HepG2 (cell line): ENCODE results near the gene SLC25A19. TPM values are rescaled to one million over a fixed set of nuclear protein-coding genes. Genes with fewer than 3 reads are reported as not detected.

Source experiments
- ATAC-seq: fragments of 200-7000 bp; cut with Tn5 transposase; 3 replicates; pipeline ENCODE4 v1.9.1; 2020; ENCODE audit warnings: mild to moderate bottlenecking, moderate library complexity
- BruUV-seq: library from RNA; stranded (reverse); fragments of 400-500 nt; replicated peaks from 2 replicates; lab custom pipeline; 2021; lab: Mats Ljungman, UMichigan
- CTCF ChIA-PET: fragments of 300-600 bp; formaldehyde crosslinking; extraction: SDS; loops from one replicate; lab custom pipeline; 2021; ENCODE audit warnings: low total read pairs, inconsistent platforms, low intra/inter-chr PET ratio; lab: Yijun Ruan, JAX
- POLR2A ChIA-PET: fragments of 350-600 bp; sonication (Branson Sonifier 250); formaldehyde crosslinking; loops from one replicate; lab custom pipeline; 2020; ENCODE audit warnings: antibody characterized with exemption, inconsistent platforms; lab: Yijun Ruan, JAX
- DNase-seq: peaks from one replicate; pipeline ENCODE4 v3.0.0-alpha.2; 2015; ENCODE audit warnings: low spot score
- FAIRE-seq: peaks from 3 replicates; lab custom pipeline; 2011; peaks lifted over from hg19 to GRCh38; lab: Jason Lieb, UNC
- H2AFZ ChIP-seq: one replicate; pipeline ENCODE4 v1.6.1; 2011; ENCODE audit warnings: low read length, inconsistent platforms
- H3K27ac ChIP-seq: fragments of 300-600 bp; 3 replicates; pipeline ENCODE4 v1.8.0; 2011; ENCODE audit warnings: mixed run types, mild to moderate bottlenecking, mixed read lengths, low read length, inconsistent platforms; ENCODE audit not compliant: insufficient read depth; ENCODE audit errors: extremely low read length
- H3K27me3 ChIP-seq, 2 experiments: fragments of 200-600 bp in 1 of 2; 2 replicates in 1 of 2; 3 replicates in 1 of 2; pipeline versions ENCODE4 v1.6.0 to v1.8.0; 2011; ENCODE audit warnings: low read length in 2 of 2, mild to moderate bottlenecking in 2 of 2, moderate library complexity in 2 of 2, inconsistent platforms in 1 of 2; ENCODE audit not compliant: insufficient read depth in 2 of 2, control insufficient read depth in 1 of 2
- H3K36me3 ChIP-seq, 2 experiments: fragments of 200-600 bp in 1 of 2; replicated peaks in 1 of 2; 2 replicates in 1 of 2; 3 replicates in 1 of 2; pipeline versions ENCODE4 v1.5.1 to v1.8.0; 2011; ENCODE audit warnings: low read length in 2 of 2, inconsistent platforms in 1 of 2; ENCODE audit not compliant: insufficient read depth in 2 of 2, control insufficient read depth in 1 of 2
- H3K4me1 ChIP-seq: 2 replicates; pipeline ENCODE4 v1.5.1; 2012; ENCODE audit warnings: low read length, inconsistent platforms; ENCODE audit not compliant: insufficient read depth
- H3K4me2 ChIP-seq: 2 replicates; pipeline ENCODE4 v1.6.0; 2011; ENCODE audit warnings: low read depth, low read length, inconsistent platforms
- H3K4me3 ChIP-seq, 3 experiments: fragments of 200-600 bp in 1 of 3; sonication (generic), shearing (Covaris generic) in 1 of 3; replicated peaks in 1 of 3; 2 replicates each; pipeline ENCODE4 v1.5.1; 2011 to 2016; ENCODE audit warnings: low read length in 3 of 3, inconsistent platforms in 2 of 3, low read depth in 2 of 3, mild to moderate bottlenecking in 2 of 3, control low read depth in 1 of 3, mixed read lengths in 1 of 3; ENCODE audit not compliant: insufficient read depth in 1 of 3
- H3K79me2 ChIP-seq: one replicate; pipeline ENCODE4 v1.6.1; 2011; ENCODE audit warnings: low read length, inconsistent platforms; ENCODE audit not compliant: insufficient read depth
- H3K9ac ChIP-seq: 2 replicates; pipeline ENCODE4 v1.6.0; 2011; ENCODE audit warnings: mild to moderate bottlenecking, low read depth, low read length, inconsistent platforms; ENCODE audit not compliant: insufficient read depth
- H3K9me3 ChIP-seq: 2 replicates; pipeline ENCODE4 v1.5.1; 2012; ENCODE audit warnings: mild to moderate bottlenecking, low read length
- H4K20me1 ChIP-seq: 2 replicates; pipeline ENCODE4 v1.6.0; 2011; ENCODE audit warnings: inconsistent platforms, mild to moderate bottlenecking, low read length, moderate library complexity; ENCODE audit not compliant: insufficient read depth
- ARID4A ChIP-seq: sonication (generic); formaldehyde crosslinking; IDR thresholded peaks from 2 replicates; pipeline ENCODE4 v1.5.0; 2020; ENCODE audit warnings: mild to moderate bottlenecking, missing genetic modification reagents, borderline replicate concordance
- BCL6 ChIP-seq: IDR thresholded peaks from 2 replicates; pipeline ENCODE4 v1.6.1; 2016; ENCODE audit warnings: missing genetic modification reagents, missing compliant biosample characterization
- GATA4 ChIP-seq: sonication (generic); IDR thresholded peaks from 2 replicates; pipeline ENCODE4 v1.6.1; 2016; ENCODE audit warnings: antibody characterized with exemption, low read depth, borderline replicate concordance
- GMEB2 ChIP-seq: IDR thresholded peaks from 2 replicates; pipeline ENCODE4 v1.6.1; 2016; ENCODE audit warnings: missing biosample characterization, missing genetic modification reagents, low read depth
- HDAC1 ChIP-seq: sonication (generic); formaldehyde crosslinking; IDR thresholded peaks from 2 replicates; pipeline ENCODE4 v1.5.1; 2020; ENCODE audit warnings: mild to moderate bottlenecking, missing genetic modification reagents
- TBX2 ChIP-seq: sonication (generic); formaldehyde crosslinking; IDR thresholded peaks from 2 replicates; pipeline ENCODE4 v1.5.0; 2020; ENCODE audit warnings: missing genetic modification reagents, mild to moderate bottlenecking, borderline replicate concordance
- ZBTB38 ChIP-seq: sonication (generic); formaldehyde crosslinking; IDR thresholded peaks from 2 replicates; pipeline ENCODE4 v1.5.1; 2020; ENCODE audit warnings: mild to moderate bottlenecking, missing genetic modification reagents
- ZNF17 ChIP-seq: sonication (generic); formaldehyde crosslinking; IDR thresholded peaks from 2 replicates; pipeline ENCODE4 v1.5.0; 2020; ENCODE audit warnings: mild to moderate bottlenecking, missing genetic modification reagents
- ZNF546 ChIP-seq: sonication (generic); formaldehyde crosslinking; conservative IDR thresholded peaks from 2 replicates; pipeline ENCODE4 v1.8.1; 2023; ENCODE audit warnings: mild to moderate bottlenecking, missing genetic modification reagents
- ZNF574 ChIP-seq: sonication (generic); formaldehyde crosslinking; IDR thresholded peaks from 2 replicates; pipeline ENCODE4 v1.4.0; 2020; ENCODE audit warnings: missing genetic modification reagents
- ZNF607 ChIP-seq: sonication (generic); formaldehyde crosslinking; IDR thresholded peaks from 2 replicates; pipeline ENCODE4 v1.5.1; 2020; ENCODE audit warnings: missing genetic modification reagents, mild to moderate bottlenecking, borderline replicate concordance
- ZNF703 ChIP-seq: sonication (generic); formaldehyde crosslinking; IDR thresholded peaks from 2 replicates; pipeline ENCODE4 v1.5.1; 2020; ENCODE audit warnings: missing genetic modification reagents, mild to moderate bottlenecking, moderate library complexity, borderline replicate concordance
- WGBS: methylation state at CpG from one replicate; pipeline ENCODE4 v1.1.6; 2017; ENCODE audit warnings: low lambda C conversion rate; 5-methylcytosine and 5-hydroxymethylcytosine counted together
- in situ Hi-C: cut with HindIII; loops from 2 replicates; pipeline ENCODE4 v1.10.0; 2017; ENCODE audit warnings: low pct_unique_long_range_greater_than_20kb; ENCODE audit not compliant: extremely low pct_ligation_motif_present
- intact Hi-C: fragments of 100-400 bp; cut with micrococcal nuclease; formaldehyde crosslinking; loops from one replicate; pipeline ENCODE4 v1.10.0; 2022; ENCODE audit not compliant: unreplicated experiment
- polyA plus RNA-seq, 8 experiments: library from polyadenylated mRNA; depleted of rRNA in 3 of 8; stranded (reverse) in 7 of 8; unstranded in 1 of 8; fragments of >200 nt; fragmentation: Illumina TruSeq in 4 of 8; extraction: Trizol in 4 of 8; gene quantifications; 2 replicates each; pipeline versions ENCODE4 v1.2.1 to v1.2.3, GENCODE V29; 2011 to 2016; ENCODE audit warnings: low read depth in 4 of 8, missing spikeins in 1 of 8, mixed read lengths in 1 of 8; ENCODE audit not compliant: insufficient read depth in 1 of 8
- total RNA-seq, 5 experiments: library from RNA; depleted of rRNA; stranded (reverse); fragments of >200 nt; fragmentation: Illumina TruSeq; extraction: Trizol; gene quantifications; 2 replicates each; pipeline ENCODE4 v1.2.3, GENCODE V29; 2016; ENCODE audit warnings: low read depth in 1 of 5

Gene SLC25A19
- total and polyA plus RNA-seq, 2 of the 13 experiments (the other 11 are each of a cell fraction or from before 2014, with no cell fraction given), result 24.4 to 41.4 TPM

GRCh38 chr17:75289832-75290337, 652 bp upstream of the SLC25A19 start (continued):
- TF ChIP-seq ARID4A (CRISPR knock-in tag) (no peak), ZNF17 (CRISPR knock-in tag) (no peak), ZNF607 (CRISPR knock-in tag) (no peak), ZNF546 (CRISPR knock-in tag) (0 out of 2 replicates have a peak, but pooled peaks have one; percentile 9), ZBTB38 (CRISPR knock-in tag) (0 out of 2 replicates have a peak, but pooled peaks have one; percentile 13)

GRCh38 chr17:75288770-75289114, 491 bp downstream of the SLC25A19 start:
- Histone ChIP-seq H3K9me3 (no peaks in the 10 kb centered on the region), H3K27me3 (no peaks in the 10 kb centered on the region), H3K36me3 (peaks cover 6 to 23% of the 10 kb centered on the region in 2 experiments; a peak in 4 of 5 replicates), H2AFZ (no peak overlapping the region), H4K20me1 (no peaks in the 10 kb centered on the region), H3K79me2 (peaks cover 15% of the 10 kb centered on the region), H3K4me3 (peak overlapping the region; percentile 74 to 94 (median 87)), H3K4me1 (peaks cover 52% of the 10 kb centered on the region), H3K4me2 (peak overlapping the region; percentile 78), H3K27ac (peak overlapping the region; percentile 75), H3K9ac (peak overlapping the region; percentile 84)
- ChIA-PET POLR2A (interaction anchor here (0.5 to 2.2 kb wide), 37 partner anchors 9 to 491 kb away, joined by 3 to 73 read pairs (median 5); partner anchors contain the start of genes FDXR, GGA3, GRB2 and MIF4GD), CTCF (interaction anchor here (1.2 to 1.3 kb wide), 2 partner anchors 18 to 116 kb away, joined by 3 to 5 read pairs; no protein-coding TSS in a partner anchor)
- intact Hi-C loops (loop anchor here (1.0 kb wide), 2 partner anchors 17 to 117 kb away; partner anchors contain the start of genes GRB2 and MIF4GD), in situ Hi-C loops (no loop called here)
- WGBS, result 2% methylated on average over 9 of the region's 14 CpGs
- FAIRE-seq (peak; percentile 36), ATAC-seq (peak; percentile 77), DNase-seq (peak; percentile 69)
- BruUV-seq, result no TSS peak
- TF ChIP-seq BCL6 (CRISPR knock-in tag) (no peak), TBX2 (no peak), ZNF574 (CRISPR knock-in tag) (no peak), GMEB2 (no peak), HDAC1 (CRISPR knock-in tag) (no peak), GATA4 (no peak), ZNF703 (CRISPR knock-in tag) (peak; percentile 48; the same call in 1 of the 2 replicates)
